GM12801 (cell line): ENCODE results near the gene ZBTB43.

Source experiments
- CTCF ChIP-seq: IDR thresholded peaks from one replicate; pipeline ENCODE4 v1.5.1; 2011; ENCODE audit warnings: control low read depth; ENCODE audit not compliant: insufficient read length; ENCODE audit errors: extremely low read depth

Gene ZBTB43

GRCh38 chr9:126880947-126881332, 76.1 kb downstream of the ZBTB43 start:
- no peak for TF ChIP-seq CTCF

- TF ChIP-seq CTCF, result no peak
These were observed 77.9 kb downstream of the ZBTB43 start for GRCh38 chr9:126882746-126883145.

- TF ChIP-seq CTCF, result no peak
These were observed 78.8 kb downstream of the ZBTB43 start for GRCh38 chr9:126883636-126884035.

- TF ChIP-seq CTCF, result no peak
These were observed 80.3 kb downstream of the ZBTB43 start for GRCh38 chr9:126885131-126885641.

GRCh38 chr9:126886034-126886822, 81.4 kb downstream of the ZBTB43 start:
- no peak for TF ChIP-seq CTCF

GRCh38 chr9:126886897-126887296, 82.1 kb downstream of the ZBTB43 start:
- TF ChIP-seq CTCF, result no peak
